ENCODE results near the gene COL4A1. TPM values are rescaled to one million over a fixed set of nuclear protein-coding genes. Genes with fewer than 3 reads are reported as not detected.

COL4A1 gene
- total and polyA plus RNA-seq, 2 of the 13 experiments (the other 11 are each of a cell fraction or from before 2014, with no cell fraction given) = not detected

- Histone ChIP-seq H3K4me3 (replicated peaks in 1 of 3; ENCODE audit: insufficient read depth in 1 of 3, low read depth in 2 of 3, low read length in 3 of 3) (no peak overlapping the region), H3K9ac (ENCODE audit: insufficient read depth, low read depth, low read length) (no peak overlapping the region), H3K9me3 (ENCODE audit: low read length) (no peaks in the 10 kb centered on the region), H3K27ac (ENCODE audit: extremely low read length, insufficient read depth, low read length) (no peak overlapping the region), H4K20me1 (ENCODE audit: insufficient read depth, low read length) (no peaks in the 10 kb centered on the region), H3K27me3 (ENCODE audit: control insufficient read depth in 1 of 2, insufficient read depth in 2 of 2, low read length in 2 of 2) (peaks cover 7 to 47% of the 10 kb centered on the region in 2 experiments), H3K79me2 (ENCODE audit: insufficient read depth, low read length) (no peaks in the 10 kb centered on the region), H3K4me1 (ENCODE audit: insufficient read depth, low read length) (no peaks in the 10 kb centered on the region), H2AFZ (ENCODE audit: low read length) (no peak overlapping the region), H3K4me2 (ENCODE audit: low read depth, low read length) (no peak overlapping the region), H3K36me3 (replicated peaks in 1 of 2; ENCODE audit: control insufficient read depth in 1 of 2, insufficient read depth in 2 of 2, low read length in 2 of 2) (no peaks in the 10 kb centered on the region)
- intact Hi-C loops (cut with micrococcal nuclease; ENCODE audit: unreplicated experiment) = no loop called here
- TF ChIP-seq ZNF878 (CRISPR knock-in tag; IDR thresholded peaks at IDR 0.05) (no peak), ZNF460 (CRISPR knock-in tag; IDR thresholded peaks at IDR 0.05; ENCODE audit: borderline replicate concordance) (no peak), ZNF260 (CRISPR knock-in tag; IDR thresholded peaks at IDR 0.05; ENCODE audit: borderline replicate concordance, low read depth) (no peak), SMAD1 (CRISPR knock-in tag; IDR thresholded peaks at IDR 0.05; ENCODE audit: borderline replicate concordance, low read depth) (no peak), TEAD3 (CRISPR knock-in tag; optimal IDR thresholded peaks at IDR 0.05; ENCODE audit: borderline replicate concordance) (no peak), REL (CRISPR knock-in tag; conservative IDR thresholded peaks at IDR 0.05) (no peak), RNF2 (conservative IDR thresholded peaks at IDR 0.05; ENCODE audit: low read depth) (no peak)
- TF ChIP-seq, protein P1, sequence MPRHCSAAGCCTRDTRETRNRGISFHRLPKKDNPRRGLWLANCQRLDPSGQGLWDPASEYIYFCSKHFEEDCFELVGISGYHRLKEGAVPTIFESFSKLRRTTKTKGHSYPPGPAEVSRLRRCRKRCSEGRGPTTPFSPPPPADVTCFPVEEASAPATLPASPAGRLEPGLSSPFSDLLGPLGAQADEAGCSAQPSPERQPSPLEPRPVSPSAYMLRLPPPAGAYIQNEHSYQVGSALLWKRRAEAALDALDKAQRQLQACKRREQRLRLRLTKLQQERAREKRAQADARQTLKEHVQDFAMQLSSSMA (CRISPR knock-in tag; IDR thresholded peaks at IDR 0.05) = no peak
- TF ChIP-seq, protein P2, sequence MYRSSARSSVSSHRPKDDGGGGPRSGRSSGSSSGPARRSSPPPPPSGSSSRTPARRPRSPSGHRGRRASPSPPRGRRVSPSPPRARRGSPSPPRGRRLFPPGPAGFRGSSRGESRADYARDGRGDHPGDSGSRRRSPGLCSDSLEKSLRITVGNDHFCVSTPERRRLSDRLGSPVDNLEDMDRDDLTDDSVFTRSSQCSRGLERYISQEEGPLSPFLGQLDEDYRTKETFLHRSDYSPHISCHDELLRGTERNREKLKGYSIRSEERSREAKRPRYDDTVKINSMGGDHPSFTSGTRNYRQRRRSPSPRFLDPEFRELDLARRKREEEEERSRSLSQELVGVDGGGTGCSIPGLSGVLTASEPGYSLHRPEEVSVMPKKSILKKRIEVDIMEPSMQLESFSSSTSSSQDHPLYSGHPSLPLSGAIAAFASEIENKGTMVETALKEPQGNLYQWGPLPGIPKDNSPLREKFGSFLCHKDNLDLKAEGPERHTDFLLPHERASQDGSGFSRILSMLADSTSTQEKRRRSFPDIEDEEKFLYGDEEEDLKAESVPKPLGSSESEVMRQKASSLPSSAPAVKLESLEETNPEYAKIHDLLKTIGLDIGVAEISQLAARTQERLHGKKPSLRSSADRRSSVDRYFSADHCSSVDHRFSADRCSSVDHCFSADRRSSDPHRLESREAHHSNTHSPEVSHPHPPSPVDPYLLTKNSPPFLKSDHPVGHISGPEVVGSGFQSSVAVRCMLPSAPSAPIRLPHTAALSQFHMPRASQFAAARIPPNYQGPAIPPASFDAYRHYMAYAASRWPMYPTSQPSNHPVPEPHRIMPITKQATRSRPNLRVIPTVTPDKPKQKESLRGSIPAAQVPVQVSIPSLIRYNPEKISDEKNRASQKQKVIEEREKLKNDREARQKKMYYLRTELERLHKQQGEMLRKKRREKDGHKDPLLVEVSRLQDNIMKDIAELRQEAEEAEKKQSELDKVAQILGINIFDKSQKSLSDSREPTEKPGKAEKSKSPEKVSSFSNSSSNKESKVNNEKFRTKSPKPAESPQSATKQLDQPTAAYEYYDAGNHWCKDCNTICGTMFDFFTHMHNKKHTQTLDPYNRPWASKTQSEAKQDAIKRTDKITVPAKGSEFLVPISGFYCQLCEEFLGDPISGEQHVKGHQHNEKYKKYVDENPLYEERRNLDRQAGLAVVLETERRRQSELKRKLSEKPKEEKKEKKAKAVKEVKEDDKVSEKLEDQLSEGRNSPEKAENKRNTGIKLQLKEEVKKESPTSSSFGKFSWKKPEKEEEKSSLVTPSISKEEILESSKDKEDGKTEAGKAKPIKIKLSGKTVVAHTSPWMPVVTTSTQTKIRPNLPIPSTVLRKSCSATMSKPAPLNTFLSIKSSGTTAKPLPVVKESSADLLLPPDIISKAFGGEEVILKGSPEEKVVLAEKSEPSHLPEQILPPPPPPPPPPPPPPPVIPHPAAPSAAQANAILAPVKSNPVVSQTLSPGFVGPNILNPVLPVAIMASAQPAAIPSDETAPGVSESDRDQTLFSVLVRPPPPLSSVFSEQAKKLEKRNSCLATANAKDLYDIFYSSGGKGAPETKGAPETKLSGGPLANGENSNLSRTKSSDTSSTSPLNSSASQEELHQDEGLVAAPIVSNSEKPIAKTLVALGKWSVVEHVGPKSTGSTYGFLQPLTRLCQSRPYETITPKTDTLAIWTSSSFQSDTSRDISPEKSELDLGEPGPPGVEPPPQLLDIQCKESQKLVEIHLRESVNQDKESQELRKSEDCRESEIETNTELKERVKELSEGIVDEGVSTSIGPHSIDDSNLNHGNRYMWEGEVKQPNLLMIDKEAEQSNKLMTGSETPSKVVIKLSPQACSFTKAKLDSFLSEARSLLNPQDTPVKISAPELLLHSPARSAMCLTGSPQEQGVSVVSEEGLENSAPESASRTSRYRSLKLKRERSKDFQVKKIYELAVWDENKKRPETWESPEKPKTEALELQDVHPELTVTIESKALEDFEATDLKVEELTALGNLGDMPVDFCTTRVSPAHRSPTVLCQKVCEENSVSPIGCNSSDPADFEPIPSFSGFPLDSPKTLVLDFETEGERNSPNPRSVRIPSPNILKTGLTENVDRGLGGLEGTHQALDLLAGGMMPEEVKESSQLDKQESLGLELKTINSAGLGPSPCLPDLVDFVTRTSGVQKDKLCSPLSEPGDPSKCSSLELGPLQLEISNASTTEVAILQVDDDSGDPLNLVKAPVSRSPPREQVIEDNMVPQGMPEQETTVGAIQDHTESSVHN (CRISPR knock-in tag; IDR thresholded peaks at IDR 0.05) = no peak
- no peak for ATAC-seq
- BruUV-seq (replicated peaks) = no TSS peak
- no peak for DNase-seq (ENCODE audit: low spot score)
- WGBS (ENCODE audit: low lambda C conversion rate) = 12% methylated on average over 21 of the region's 21 CpGs
- ChIA-PET CTCF (ENCODE audit: low intra/inter-chr PET ratio, low total read pairs) (no interaction called here), POLR2A (no interaction called here)
- no peak for FAIRE-seq
- in situ Hi-C loops (cut with HindIII; ENCODE audit: extremely low pct_ligation_motif_present, low pct_unique_long_range_greater_than_20kb) = no loop called here
These were observed 5.1 kb downstream of the COL4A1 start for GRCh38 chr13:110301606-110302553.
